H1 (cell line): ENCODE measurements around the gene RSPO1.

Experiments
- CEBPB ChIP-seq: IDR thresholded peaks from 2 replicates; pipeline ENCODE4 v1.6.1; 2012; ENCODE audit warnings: low read depth, low read length
- CHD2 ChIP-seq: IDR thresholded peaks from 2 replicates; pipeline ENCODE4 v1.6.1; 2012; ENCODE audit warnings: low read length, improper control_type of control experiment
- CTCF ChIP-seq, 3 experiments: IDR thresholded peaks; 1 replicate in 2 of 3; 2 replicates in 1 of 3; pipeline versions ENCODE4 v1.5.1 to v1.6.1; 2011; ENCODE audit warnings: low read length in 3 of 3, mild to moderate bottlenecking in 3 of 3, inconsistent platforms in 2 of 3, low read depth in 1 of 3, moderate library complexity in 1 of 3; ENCODE audit not compliant: insufficient read depth in 1 of 3; ENCODE audit errors: control extremely low read depth in 1 of 3
- EGR1 ChIP-seq: IDR thresholded peaks from 2 replicates; pipeline ENCODE4 v1.6.1; 2011; ENCODE audit warnings: low read depth, low read length, borderline replicate concordance
- EP300 ChIP-seq, 2 experiments: IDR thresholded peaks; 1 replicate in 1 of 2; 2 replicates in 1 of 2; pipeline ENCODE4 v1.6.1; 2011 to 2012; ENCODE audit warnings: low read depth in 2 of 2, low read length in 2 of 2, mild to moderate bottlenecking in 2 of 2, borderline replicate concordance in 1 of 2, inconsistent platforms in 1 of 2, moderate library complexity in 1 of 2
- JUND ChIP-seq: IDR thresholded peaks from 2 replicates; pipeline ENCODE4 v1.6.1; 2011; ENCODE audit warnings: mild to moderate bottlenecking, improper control_type of control experiment, low read length
- MAX ChIP-seq: IDR thresholded peaks from 2 replicates; pipeline ENCODE4 v1.6.1; 2012; ENCODE audit warnings: inconsistent platforms
- POLR2A ChIP-seq, 2 experiments: IDR thresholded peaks; 1 replicate in 1 of 2; 2 replicates in 1 of 2; pipeline ENCODE4 v1.6.1; 2011; ENCODE audit warnings: low read depth in 2 of 2, low read length in 2 of 2, mild to moderate bottlenecking in 2 of 2; ENCODE audit errors: control extremely low read depth in 1 of 2
- POLR2AphosphoS5 ChIP-seq: IDR thresholded peaks from 2 replicates; pipeline ENCODE4 v1.6.1; 2011; ENCODE audit warnings: low read depth, low read length
- RAD21 ChIP-seq, 2 experiments: IDR thresholded peaks in 1 of 2; conservative IDR thresholded peaks in 1 of 2; 2 replicates each; pipeline ENCODE4 v1.6.1; 2011; ENCODE audit warnings: low read depth in 2 of 2, low read length in 2 of 2, improper control_type of control experiment in 1 of 2, inconsistent platforms in 1 of 2, mild to moderate bottlenecking in 1 of 2, moderate library complexity in 1 of 2
- RXRA ChIP-seq: IDR thresholded peaks from 2 replicates; pipeline ENCODE4 v1.6.1; 2011; ENCODE audit warnings: low read depth, mild to moderate bottlenecking, low read length, moderate library complexity; ENCODE audit not compliant: insufficient read depth
- SRF ChIP-seq: IDR thresholded peaks from 2 replicates; pipeline ENCODE4 v1.6.1; 2011; ENCODE audit warnings: mild to moderate bottlenecking, low read depth, low read length, moderate library complexity
- TAF1 ChIP-seq: IDR thresholded peaks from 2 replicates; pipeline ENCODE4 v1.6.1; 2011; ENCODE audit warnings: mild to moderate bottlenecking, low read depth, low read length
- TCF12 ChIP-seq: IDR thresholded peaks from 2 replicates; pipeline ENCODE4 v1.6.1; 2011; ENCODE audit warnings: low read depth, mild to moderate bottlenecking, low read length

GRCh38 chr1:37636435-37636834 is 1.7 kb upstream of the RSPO1 start:
- no peak for TF ChIP-seq RXRA
- no peak for TF ChIP-seq SRF
- TF ChIP-seq POLR2A (IDR thresholded peaks at IDR 0.05; ENCODE audit: control extremely low read depth in 1 of 2, low read depth in 2 of 2, low read length in 2 of 2): no peak
- TF ChIP-seq JUND: no peak
- no peak for TF ChIP-seq CEBPB
- no peak for TF ChIP-seq EGR1
- TF ChIP-seq TCF12: no peak
- no peak for TF ChIP-seq POLR2AphosphoS5
- no peak for TF ChIP-seq RAD21 (IDR thresholded peaks at IDR 0.05 in 1 of 2, conservative IDR thresholded peaks at IDR 0.05 in 1 of 2; ENCODE audit: low read depth in 2 of 2, low read length in 2 of 2)
- no peak for TF ChIP-seq CHD2
- TF ChIP-seq TAF1: no peak
- no peak for TF ChIP-seq CTCF (IDR thresholded peaks at IDR 0.05; ENCODE audit: control extremely low read depth in 1 of 3, insufficient read depth in 1 of 3, low read depth in 1 of 3, low read length in 3 of 3)
- TF ChIP-seq EP300 (IDR thresholded peaks at IDR 0.05; ENCODE audit: borderline replicate concordance in 1 of 2, low read depth in 2 of 2, low read length in 2 of 2): no peak
- no peak for TF ChIP-seq MAX
